ENCODE data around the gene C14orf93.

GRCh38 chr14:22984959-22985658 lies 24.8 kb downstream of the C14orf93 start:
- no peak for TF ChIP-seq POLR2A (IDR thresholded peaks at IDR 0.05)
- no peak for TF ChIP-seq CTCF (IDR thresholded peaks at IDR 0.05)
- no peak for TF ChIP-seq EP300 (IDR thresholded peaks at IDR 0.05; ENCODE audit: low read depth)
- TF ChIP-seq POLR2AphosphoS5 (IDR thresholded peaks at IDR 0.05): no peak

All from transverse colon (tissue), 4 donors.